ENCODE results near the gene CARD11. TPM values are rescaled to one million over a fixed set of nuclear protein-coding genes. Genes with fewer than 3 reads are reported as not detected.

Gene CARD11
- total and polyA plus RNA-seq, 2 donors (not counting 1 experiment from before 2014, with no cell fraction given): 129 to 135 TPM

GRCh38 chr7:3020416-3020815 lies 23.3 kb downstream of the CARD11 start:
- peaks cover 70% of the 10 kb centered on the region for H4K20me1 ChIP-seq (ENCODE audit: control insufficient read depth, insufficient read depth, low read length, poor library complexity, severe bottlenecking)
- no peak overlapping the region for H3K4me3 ChIP-seq (ENCODE audit: control extremely low read depth in 1 of 5, extremely low read depth in 1 of 5, insufficient read depth in 1 of 5, low read depth in 2 of 5, low read length in 4 of 5)
- WGBS (ENCODE audit: insufficient coverage): 0% methylated on average over 1 of the region's 1 CpG
- Mint-ChIP-seq H3K9me3 (ENCODE audit: insufficient read depth) (peaks cover 15% of the 10 kb centered on the region), H3K4me3 (peak overlapping the region; percentile 6), H3K27ac (peak overlapping the region; percentile 5), H3K27me3 (no peaks in the 10 kb centered on the region), H3K4me1 (peaks cover 30% of the 10 kb centered on the region)
- intact Hi-C loops (cut with micrococcal nuclease): no loop called here
- TF ChIP-seq CTCF (IDR thresholded peaks at IDR 0.05): no peak
- no peak for TF ChIP-seq EZH2 (IDR thresholded peaks at IDR 0.05; ENCODE audit: borderline replicate concordance, insufficient read depth, low read depth, low read length, poor library complexity, severe bottlenecking)
- peaks cover 5 to 22% (median 19%) of the 10 kb centered on the region in 3 donors for H3K9me3 ChIP-seq (ENCODE audit: control extremely low read depth in 1 of 3, control insufficient read depth in 2 of 3, insufficient read depth in 1 of 3, low read length in 2 of 3)
- peaks cover 8 to 9% of the 10 kb centered on the region in 2 donors for H3K4me1 ChIP-seq (ENCODE audit: control insufficient read depth in 2 of 2, insufficient read depth in 2 of 2, low read length in 2 of 2)
- peak overlapping the region; percentile 11 for H3K4me2 ChIP-seq (replicated peaks; ENCODE audit: low read depth, low read length, poor library complexity, severe bottlenecking)
- H2AFZ ChIP-seq (ENCODE audit: insufficient read depth, low read depth, low read length, poor library complexity, severe bottlenecking): no peak overlapping the region
- DNase-seq: no peak
- peaks cover 13 to 56% of the 10 kb centered on the region in 2 experiments for H3K36me3 ChIP-seq (replicated peaks in 1 of 2; ENCODE audit: control extremely low read depth in 1 of 2, control insufficient read depth in 1 of 2, extremely low read depth in 1 of 2, insufficient read depth in 2 of 2, low read length in 1 of 2)
- CTCF ChIA-PET: no interaction called here
- no peak for ATAC-seq (ENCODE audit: low read depth)
- POLR2A ChIA-PET: no interaction called here
- no peaks in the 10 kb centered on the region for H3K27me3 ChIP-seq (replicated peaks in 1 of 4; ENCODE audit: control extremely low read depth in 1 of 4, control insufficient read depth in 3 of 4, insufficient read depth in 4 of 4, low read length in 3 of 4)
- peak overlapping the region; percentile 13 for H3K9ac ChIP-seq (ENCODE audit: low read length)
- H3K79me2 ChIP-seq (ENCODE audit: control insufficient read depth, insufficient read depth, low read length): peaks cover 98% of the 10 kb centered on the region
- H3K27ac ChIP-seq (ENCODE audit: low read length in 2 of 2): peak overlapping the region in 1 of 2 donors; percentile 50

- ATAC-seq (ENCODE audit: low read depth) (no peak), DNase-seq (no peak)
- Mint-ChIP-seq H3K27me3 (no peaks in the 10 kb centered on the region), H3K4me1 (peaks cover 27% of the 10 kb centered on the region), H3K9me3 (ENCODE audit: insufficient read depth) (peaks cover 15% of the 10 kb centered on the region), H3K4me3 (no peak overlapping the region), H3K27ac (no peak overlapping the region)
- no peak overlapping the region for H2AFZ ChIP-seq (ENCODE audit: insufficient read depth, low read depth, low read length, poor library complexity, severe bottlenecking)
- H3K27ac ChIP-seq (ENCODE audit: low read length in 2 of 2): peak overlapping the region in 1 of 2 donors; percentile 50
- peaks cover 70% of the 10 kb centered on the region for H4K20me1 ChIP-seq (ENCODE audit: control insufficient read depth, insufficient read depth, low read length, poor library complexity, severe bottlenecking)
- H3K4me2 ChIP-seq (replicated peaks; ENCODE audit: low read depth, low read length, poor library complexity, severe bottlenecking): no peak overlapping the region
- peaks cover 13 to 52% of the 10 kb centered on the region in 2 experiments for H3K36me3 ChIP-seq (replicated peaks in 1 of 2; ENCODE audit: control extremely low read depth in 1 of 2, control insufficient read depth in 1 of 2, extremely low read depth in 1 of 2, insufficient read depth in 2 of 2, low read length in 1 of 2)
- peaks cover 8 to 9% of the 10 kb centered on the region in 2 donors for H3K4me1 ChIP-seq (ENCODE audit: control insufficient read depth in 2 of 2, insufficient read depth in 2 of 2, low read length in 2 of 2)
- no CpG with 5 or more reads among the region's 4 CpGs for WGBS (ENCODE audit: insufficient coverage)
- POLR2A ChIA-PET: no interaction called here
- no peaks in the 10 kb centered on the region for H3K27me3 ChIP-seq (replicated peaks in 1 of 4; ENCODE audit: control extremely low read depth in 1 of 4, control insufficient read depth in 3 of 4, insufficient read depth in 4 of 4, low read length in 3 of 4)
- no peak overlapping the region for H3K4me3 ChIP-seq (ENCODE audit: control extremely low read depth in 1 of 5, extremely low read depth in 1 of 5, insufficient read depth in 1 of 5, low read depth in 2 of 5, low read length in 4 of 5)
- CTCF ChIA-PET: interaction anchor here (0.5 kb wide), 1 partner anchor 1058 kb away, joined by 3 read pairs; no protein-coding TSS in a partner anchor
- intact Hi-C loops (cut with micrococcal nuclease): no loop called here
- no peak overlapping the region for H3K9ac ChIP-seq (ENCODE audit: low read length)
- TF ChIP-seq CTCF (IDR thresholded peaks at IDR 0.05) (no peak), EZH2 (IDR thresholded peaks at IDR 0.05; ENCODE audit: borderline replicate concordance, insufficient read depth, low read depth, low read length, poor library complexity, severe bottlenecking) (no peak)
- peaks cover 5 to 22% (median 15%) of the 10 kb centered on the region in 3 donors for H3K9me3 ChIP-seq (ENCODE audit: control extremely low read depth in 1 of 3, control insufficient read depth in 2 of 3, insufficient read depth in 1 of 3, low read length in 2 of 3)
- H3K79me2 ChIP-seq (ENCODE audit: control insufficient read depth, insufficient read depth, low read length): peaks cover 98% of the 10 kb centered on the region
Measured at GRCh38 chr7:3019801-3020200, 23.9 kb downstream of the CARD11 start.
